ENCODE data around the gene CCDC146.

The CCDC146 gene

DNA sequence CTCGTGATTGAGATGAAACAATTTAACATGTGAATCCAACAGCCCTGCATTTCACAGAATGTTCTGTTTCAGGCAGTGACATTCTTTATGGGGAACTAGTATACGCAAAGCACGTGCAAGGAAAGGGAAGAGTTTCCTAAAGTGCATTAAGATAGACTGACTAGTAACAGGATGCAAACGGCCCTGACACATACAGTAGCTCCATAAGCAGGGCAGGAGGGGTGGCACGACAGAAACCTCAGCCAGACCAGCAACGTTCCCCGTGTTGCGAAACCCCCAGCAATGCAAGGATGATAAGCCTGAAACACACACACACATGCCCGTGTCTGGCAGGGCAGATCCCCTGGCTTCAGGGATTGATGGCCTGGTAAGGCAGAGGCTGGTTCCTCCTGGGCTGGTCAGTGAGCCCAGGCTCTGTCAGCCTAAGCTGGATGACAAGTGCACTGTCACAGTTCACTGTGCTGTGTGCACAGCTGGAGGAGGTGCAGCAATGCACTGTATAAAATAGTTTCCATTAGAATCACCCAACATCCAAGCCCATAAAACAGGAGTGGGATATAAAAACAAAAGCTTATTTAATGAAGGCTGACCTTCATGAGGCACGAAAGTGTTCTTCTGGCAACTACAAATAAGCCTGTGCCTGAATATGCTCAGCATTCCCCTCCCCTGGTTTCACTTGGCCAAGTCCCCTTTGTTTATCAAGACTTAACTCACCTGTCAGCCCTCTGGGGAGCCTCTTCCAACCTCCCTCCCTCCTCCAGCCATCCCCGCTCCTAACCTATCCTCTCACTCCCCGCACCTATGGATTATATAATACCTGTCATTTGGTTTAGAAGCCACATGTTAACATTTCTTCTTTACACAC lies 204.9 kb downstream of the CCDC146 start:
- Histone ChIP-seq H3K9me3 (ENCODE audit: severe bottlenecking) (no peaks in the 10 kb centered on the region), H3K27me3 (ENCODE audit: insufficient read depth, low read depth, severe bottlenecking) (no peaks in the 10 kb centered on the region), H3K36me3 (no peaks in the 10 kb centered on the region), H3K4me3 (ENCODE audit: low read depth, low read length) (no peak overlapping the region), H3K27ac (no peak overlapping the region)
- no peak for DNase-seq
- TF ChIP-seq, protein P1, sequence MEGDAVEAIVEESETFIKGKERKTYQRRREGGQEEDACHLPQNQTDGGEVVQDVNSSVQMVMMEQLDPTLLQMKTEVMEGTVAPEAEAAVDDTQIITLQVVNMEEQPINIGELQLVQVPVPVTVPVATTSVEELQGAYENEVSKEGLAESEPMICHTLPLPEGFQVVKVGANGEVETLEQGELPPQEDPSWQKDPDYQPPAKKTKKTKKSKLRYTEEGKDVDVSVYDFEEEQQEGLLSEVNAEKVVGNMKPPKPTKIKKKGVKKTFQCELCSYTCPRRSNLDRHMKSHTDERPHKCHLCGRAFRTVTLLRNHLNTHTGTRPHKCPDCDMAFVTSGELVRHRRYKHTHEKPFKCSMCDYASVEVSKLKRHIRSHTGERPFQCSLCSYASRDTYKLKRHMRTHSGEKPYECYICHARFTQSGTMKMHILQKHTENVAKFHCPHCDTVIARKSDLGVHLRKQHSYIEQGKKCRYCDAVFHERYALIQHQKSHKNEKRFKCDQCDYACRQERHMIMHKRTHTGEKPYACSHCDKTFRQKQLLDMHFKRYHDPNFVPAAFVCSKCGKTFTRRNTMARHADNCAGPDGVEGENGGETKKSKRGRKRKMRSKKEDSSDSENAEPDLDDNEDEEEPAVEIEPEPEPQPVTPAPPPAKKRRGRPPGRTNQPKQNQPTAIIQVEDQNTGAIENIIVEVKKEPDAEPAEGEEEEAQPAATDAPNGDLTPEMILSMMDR (IDR thresholded peaks at IDR 0.05; ENCODE audit: low read depth, low read length) = no peak

DNA sequence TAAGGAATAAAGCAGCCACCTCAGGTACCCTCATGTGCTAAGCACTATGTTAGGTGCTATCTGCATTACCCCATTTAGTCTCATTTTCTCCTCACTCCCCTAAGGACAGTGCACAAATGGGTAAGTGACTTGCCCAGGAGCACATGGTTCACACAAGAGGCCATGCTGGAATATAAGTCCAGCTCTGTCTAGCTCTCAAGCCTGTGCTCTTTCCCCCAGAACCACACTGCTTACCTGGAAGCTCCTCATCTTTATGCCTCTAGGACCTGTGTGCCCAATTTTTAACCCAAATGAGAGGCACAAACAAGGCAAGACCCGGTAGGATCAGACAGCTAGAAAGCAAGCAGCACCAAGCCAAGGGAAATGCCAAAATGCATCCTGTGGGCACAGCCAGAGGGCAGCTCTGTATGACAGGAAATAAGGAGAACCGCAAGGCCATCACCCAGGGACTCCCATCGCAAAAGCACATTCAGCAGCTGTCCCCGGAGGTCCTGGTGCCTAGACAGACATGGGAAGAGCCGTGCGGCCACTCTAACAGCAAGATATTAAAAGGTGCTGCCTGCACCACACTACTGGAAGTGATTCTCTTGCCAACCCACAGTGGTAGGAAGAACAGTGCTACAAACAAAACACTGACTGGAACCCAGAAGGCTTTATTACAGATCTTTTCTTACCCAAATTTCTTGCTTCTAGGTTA lies 205.7 kb downstream of the CCDC146 start:
- Histone ChIP-seq H3K36me3 (no peaks in the 10 kb centered on the region), H3K27ac (no peak overlapping the region)

DNA sequence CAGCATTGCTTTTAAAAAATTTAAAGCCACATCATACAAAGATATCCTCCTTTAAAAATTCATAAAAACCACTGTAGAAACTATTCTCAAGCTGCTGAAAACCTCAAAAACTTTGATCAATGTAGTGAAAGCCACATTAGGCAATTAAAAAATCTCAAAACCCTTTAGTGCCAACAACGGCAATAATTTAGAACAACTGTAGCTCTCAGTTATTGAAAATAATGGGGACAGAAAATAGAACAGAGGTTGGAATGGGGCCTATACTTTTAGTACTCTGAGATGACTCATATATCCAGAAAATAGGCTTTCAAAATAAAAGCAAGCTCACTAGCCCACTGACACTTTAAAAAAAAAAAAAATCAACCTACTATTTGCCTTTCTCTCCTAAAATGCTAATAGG lies 206.3 kb downstream of the CCDC146 start:
- no peaks in the 10 kb centered on the region for H3K36me3 ChIP-seq
- DNase-seq = no peak
- H3K27me3 ChIP-seq (ENCODE audit: insufficient read depth, low read depth, severe bottlenecking) = no peaks in the 10 kb centered on the region
- no peak overlapping the region for H3K27ac ChIP-seq
- TF ChIP-seq, protein P1 (IDR thresholded peaks at IDR 0.05; ENCODE audit: low read depth, low read length) = no peak
- H3K9me3 ChIP-seq (ENCODE audit: severe bottlenecking) = no peaks in the 10 kb centered on the region
- no peak overlapping the region for H3K4me3 ChIP-seq (ENCODE audit: low read depth, low read length)

More for the DNA sequence above, 205.7 kb downstream of the CCDC146 start:
- Histone ChIP-seq H3K9me3 (ENCODE audit: severe bottlenecking) (no peaks in the 10 kb centered on the region), H3K27me3 (ENCODE audit: insufficient read depth, low read depth, severe bottlenecking) (no peaks in the 10 kb centered on the region), H3K4me3 (ENCODE audit: low read depth, low read length) (no peak overlapping the region)
- DNase-seq = no peak
- TF ChIP-seq, protein P1 (IDR thresholded peaks at IDR 0.05; ENCODE audit: low read depth, low read length) = no peak

DNA sequence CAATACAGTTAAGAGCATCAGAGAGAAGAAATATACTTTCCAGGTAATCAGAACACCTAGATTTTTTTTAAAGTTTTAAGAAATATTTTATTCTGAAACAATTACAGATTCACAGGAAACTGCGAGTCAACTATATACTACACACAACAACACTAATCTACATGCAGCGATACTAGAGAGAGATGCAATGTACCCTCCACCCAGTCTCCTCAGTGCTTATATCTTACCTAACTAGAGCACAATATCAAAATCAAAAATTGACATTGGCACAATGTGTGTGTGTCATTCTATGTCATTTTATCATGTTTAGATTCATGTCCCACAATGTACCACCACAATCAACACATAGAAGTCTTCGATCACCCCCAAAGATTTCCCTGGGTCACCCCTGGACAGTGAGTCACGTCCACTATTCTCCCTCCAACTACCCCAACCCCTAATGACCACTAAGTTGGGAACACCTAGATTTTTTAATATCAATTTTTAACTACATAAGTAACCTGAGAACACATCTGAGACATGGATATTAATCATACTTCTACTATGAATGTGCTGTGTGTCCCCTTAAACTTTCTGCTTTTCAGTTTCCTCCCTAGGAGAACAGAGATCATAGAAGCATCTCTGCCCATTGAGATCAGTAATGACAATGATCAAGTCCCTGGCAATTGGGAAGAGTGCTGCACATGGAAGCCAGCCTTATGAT lies 207.2 kb downstream of the CCDC146 start:
- H3K27ac ChIP-seq = no peak overlapping the region
- no peaks in the 10 kb centered on the region for H3K36me3 ChIP-seq
- no peak overlapping the region for H3K4me3 ChIP-seq (ENCODE audit: low read depth, low read length)
- TF ChIP-seq, protein P1 (IDR thresholded peaks at IDR 0.05; ENCODE audit: low read depth, low read length) = no peak
- H3K9me3 ChIP-seq (ENCODE audit: severe bottlenecking) = no peaks in the 10 kb centered on the region
- no peaks in the 10 kb centered on the region for H3K27me3 ChIP-seq (ENCODE audit: insufficient read depth, low read depth, severe bottlenecking)
- DNase-seq = no peak

DNA sequence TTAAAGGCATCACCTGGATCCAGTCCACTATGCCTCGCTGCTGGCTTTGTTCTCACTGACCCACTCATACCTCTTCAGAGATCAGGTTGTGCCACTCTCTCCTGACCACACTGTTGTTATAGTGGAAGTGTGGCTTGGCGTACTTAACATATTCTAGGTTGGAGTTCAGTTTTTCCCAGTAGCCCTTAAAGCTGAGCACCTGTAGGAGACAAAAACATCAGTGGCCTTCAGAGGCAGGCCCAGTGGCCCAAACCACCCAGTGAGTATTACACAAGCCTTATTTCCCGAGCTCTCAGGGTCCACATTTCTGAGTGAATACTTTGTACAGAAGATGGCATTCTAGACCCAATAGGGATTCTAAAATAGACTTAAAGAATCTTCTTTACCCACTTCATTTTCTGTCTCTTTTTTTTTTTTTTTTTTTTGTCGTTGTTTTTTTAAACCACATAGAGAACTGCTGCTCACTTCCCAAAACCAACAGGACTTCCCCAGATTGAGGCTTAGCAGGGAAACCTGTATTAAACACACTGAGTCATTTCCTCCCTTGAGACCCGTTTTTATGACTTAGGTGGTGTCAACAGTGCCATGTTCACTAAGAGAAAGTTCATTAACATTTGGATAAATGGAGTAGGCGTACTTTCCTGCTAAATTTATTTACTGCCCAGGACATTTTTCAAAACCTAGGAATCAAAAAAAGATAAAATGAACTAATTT lies 207.9 kb downstream of the CCDC146 start:
- no peak overlapping the region for H3K4me3 ChIP-seq (ENCODE audit: low read depth, low read length)
- DNase-seq = no peak
- TF ChIP-seq, protein P1 (IDR thresholded peaks at IDR 0.05; ENCODE audit: low read depth, low read length) = no peak

More for the DNA sequence above, 207.9 kb downstream of the CCDC146 start:
- no peaks in the 10 kb centered on the region for H3K27me3 ChIP-seq (ENCODE audit: insufficient read depth, low read depth, severe bottlenecking)
- H3K9me3 ChIP-seq (ENCODE audit: severe bottlenecking) = no peaks in the 10 kb centered on the region
- H3K36me3 ChIP-seq = no peaks in the 10 kb centered on the region
- no peak overlapping the region for H3K27ac ChIP-seq
